PC-3 (cell line): ENCODE results near the gene TEP1. TPM values are rescaled to one million over a fixed set of nuclear protein-coding genes. Genes with fewer than 3 reads are reported as not detected.

ENCODE experiments used
- ATAC-seq: fragments of 200-7000 bp; cut with Tn5 transposase; 2 replicates; pipeline ENCODE4 v1.9.1; 2020; ENCODE audit warnings: mild to moderate bottlenecking, moderate library complexity
- BruUV-seq: library from RNA; stranded (reverse); fragments of 400-500 nt; replicated peaks from 2 replicates; lab custom pipeline; 2021; lab: Mats Ljungman, UMichigan
- CTCF ChIA-PET: fragments of 300-600 bp; sonication (Branson Sonifier 250); formaldehyde crosslinking; loops from one replicate; lab custom pipeline; 2022; ENCODE audit warnings: antibody characterized with exemption; lab: Charles Lee
- POLR2A ChIA-PET: fragments of 300-600 bp; sonication (Branson Sonifier 250); formaldehyde crosslinking; loops from one replicate; lab custom pipeline; 2022; ENCODE audit warnings: antibody characterized with exemption; ENCODE audit not compliant: unreplicated experiment; lab: Charles Lee
- DNase-seq: peaks from one replicate; pipeline ENCODE4 v3.0.0-alpha.2; 2015
- H2AFZ ChIP-seq: fragments of 300-600 bp; sonication (generic); 2 replicates; pipeline ENCODE4 v1.6.0; 2016; ENCODE audit warnings: antibody characterized with exemption, low read length
- H3F3A ChIP-seq: fragments of 300-600 bp; sonication (generic); one replicate; pipeline ENCODE4 v1.6.0; 2017; ENCODE audit warnings: antibody characterized with exemption, low read length, control low read depth, mild to moderate bottlenecking; ENCODE audit not compliant: unreplicated experiment
- H3K27ac ChIP-seq: fragments of 300-600 bp; sonication (generic); 2 replicates; pipeline ENCODE4 v1.5.1; 2016; ENCODE audit warnings: mild to moderate bottlenecking, low read length
- H3K27me3 ChIP-seq: fragments of 300-600 bp; sonication (generic); 2 replicates; pipeline ENCODE4 v1.6.1; 2016; ENCODE audit warnings: low read length, mixed read lengths
- H3K36me3 ChIP-seq: fragments of 300-600 bp; sonication (generic); 2 replicates; pipeline ENCODE4 v1.6.1; 2016; ENCODE audit warnings: low read depth, mixed run types, low read length, mixed read lengths
- H3K4me1 ChIP-seq: fragments of 300-600 bp; sonication (generic); 2 replicates; pipeline ENCODE4 v1.5.1; 2016; ENCODE audit warnings: low read length; ENCODE audit not compliant: insufficient read depth
- H3K4me2 ChIP-seq: fragments of 300-600 bp; sonication (generic); 2 replicates; pipeline ENCODE4 v1.6.0; 2016; ENCODE audit warnings: low read length
- H3K4me3 ChIP-seq: fragments of 300-600 bp; sonication (generic); 2 replicates; pipeline ENCODE4 v1.5.1; 2016; ENCODE audit warnings: mild to moderate bottlenecking, low read length, mixed read lengths
- H3K79me2 ChIP-seq: fragments of 300-600 bp; sonication (generic); 2 replicates; pipeline ENCODE4 v1.6.1; 2017; ENCODE audit warnings: low read length, mixed read lengths
- H3K9ac ChIP-seq: fragments of 300-600 bp; sonication (generic); 2 replicates; pipeline ENCODE4 v1.6.0; 2016; ENCODE audit warnings: mild to moderate bottlenecking, low read length
- H3K9me2 ChIP-seq: fragments of 300-600 bp; sonication (generic); replicated peaks from 2 replicates; pipeline ENCODE4 v1.6.1; 2016; ENCODE audit warnings: mixed run types, low read length, mixed read lengths
- H3K9me3 ChIP-seq: fragments of 300-600 bp; sonication (generic); 2 replicates; pipeline ENCODE4 v1.6.1; 2016; ENCODE audit warnings: low read length, mixed read lengths
- H4K20me1 ChIP-seq: fragments of 300-600 bp; sonication (generic); 2 replicates; pipeline ENCODE4 v1.6.1; 2016; ENCODE audit warnings: low read length, mixed read lengths
- CTCF ChIP-seq: fragments of 300-600 bp; sonication (generic); conservative IDR thresholded peaks from 2 replicates; pipeline ENCODE4 v1.5.1; 2017; ENCODE audit warnings: antibody characterized with exemption, low read depth, mild to moderate bottlenecking, low read length
- EZH2 ChIP-seq: fragments of 300-600 bp; sonication (generic); IDR thresholded peaks from one replicate; pipeline ENCODE4 v1.6.1; 2017; ENCODE audit warnings: antibody characterized with exemption, mild to moderate bottlenecking, low read length; ENCODE audit not compliant: unreplicated experiment
- EZH2phosphoT487 ChIP-seq: fragments of 300-600 bp; sonication (generic); IDR thresholded peaks from 2 replicates; pipeline ENCODE4 v1.6.1; 2018; ENCODE audit warnings: mild to moderate bottlenecking, antibody characterized with exemption, low read length, borderline replicate concordance
- intact Hi-C: fragments of 100-400 bp; cut with micrococcal nuclease; formaldehyde crosslinking; loops from 2 replicates; pipeline ENCODE4 v1.9.0; 2023
- total RNA-seq: library from RNA; depleted of rRNA; stranded (reverse); fragments of >200 nt; gene quantifications from 2 replicates; pipeline ENCODE4 v1.2.3, GENCODE V29; 2014

TEP1 gene
- total RNA-seq, 1 experiment from 2014 or later = 8.9 TPM

- Histone ChIP-seq H2AFZ (no peak overlapping the region), H3F3A (no peaks in the 10 kb centered on the region), H3K9ac (no peak overlapping the region), H3K9me2 (no peaks in the 10 kb centered on the region), H3K4me2 (no peak overlapping the region), H3K9me3 (no peaks in the 10 kb centered on the region), H3K27ac (no peak overlapping the region), H3K4me3 (no peak overlapping the region), H4K20me1 (no peaks in the 10 kb centered on the region), H3K4me1 (peaks cover 5% of the 10 kb centered on the region; the same call in 1 of the 2 replicates), H3K27me3 (no peaks in the 10 kb centered on the region), H3K79me2 (no peaks in the 10 kb centered on the region), H3K36me3 (no peaks in the 10 kb centered on the region)
- POLR2A ChIA-PET = no interaction called here
- no TSS peak for BruUV-seq
- ATAC-seq = no peak
- intact Hi-C loops = no loop called here
- CTCF ChIA-PET = no interaction called here
- no peak for TF ChIP-seq EZH2
- peak; percentile 25 for DNase-seq
Observed at GRCh38 chr14:20428802-20429201, 15.5 kb upstream of the TEP1 start.

DNA sequence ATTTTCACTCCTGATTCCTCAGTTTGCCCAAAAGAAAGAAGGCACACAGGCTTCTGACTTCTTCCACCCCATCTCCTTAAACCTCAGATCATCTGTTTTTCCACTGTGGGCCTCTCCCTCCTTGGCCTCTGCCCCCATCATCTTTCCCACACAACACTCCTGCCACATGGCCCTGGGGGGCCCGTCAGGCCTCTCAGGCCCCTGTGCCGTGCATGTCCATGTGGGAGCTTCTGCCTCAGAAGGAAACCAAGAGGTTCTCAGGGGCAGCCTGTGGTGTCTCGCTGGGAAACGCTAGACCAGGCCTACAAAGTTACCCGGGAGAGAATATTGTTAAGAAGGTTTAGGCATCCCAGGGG is 14.7 kb upstream of the TEP1 start:
- Histone ChIP-seq H3F3A (no peaks in the 10 kb centered on the region), H3K27ac (no peak overlapping the region), H3K36me3 (no peaks in the 10 kb centered on the region), H2AFZ (no peak overlapping the region), H3K9ac (no peak overlapping the region), H3K9me3 (no peaks in the 10 kb centered on the region), H3K4me2 (no peak overlapping the region), H3K9me2 (no peaks in the 10 kb centered on the region), H3K4me3 (no peak overlapping the region), H3K4me1 (peaks cover 5% of the 10 kb centered on the region; the same call in 1 of the 2 replicates), H4K20me1 (no peaks in the 10 kb centered on the region), H3K27me3 (no peaks in the 10 kb centered on the region), H3K79me2 (no peaks in the 10 kb centered on the region)
- TF ChIP-seq EZH2phosphoT487 = no peak
- no peak for TF ChIP-seq EZH2
- no peak for TF ChIP-seq CTCF
- no TSS peak for BruUV-seq
- intact Hi-C loops = no loop called here
- CTCF ChIA-PET = no interaction called here
- ATAC-seq = no peak
- DNase-seq = no peak
- POLR2A ChIA-PET = no interaction called here

DNA sequence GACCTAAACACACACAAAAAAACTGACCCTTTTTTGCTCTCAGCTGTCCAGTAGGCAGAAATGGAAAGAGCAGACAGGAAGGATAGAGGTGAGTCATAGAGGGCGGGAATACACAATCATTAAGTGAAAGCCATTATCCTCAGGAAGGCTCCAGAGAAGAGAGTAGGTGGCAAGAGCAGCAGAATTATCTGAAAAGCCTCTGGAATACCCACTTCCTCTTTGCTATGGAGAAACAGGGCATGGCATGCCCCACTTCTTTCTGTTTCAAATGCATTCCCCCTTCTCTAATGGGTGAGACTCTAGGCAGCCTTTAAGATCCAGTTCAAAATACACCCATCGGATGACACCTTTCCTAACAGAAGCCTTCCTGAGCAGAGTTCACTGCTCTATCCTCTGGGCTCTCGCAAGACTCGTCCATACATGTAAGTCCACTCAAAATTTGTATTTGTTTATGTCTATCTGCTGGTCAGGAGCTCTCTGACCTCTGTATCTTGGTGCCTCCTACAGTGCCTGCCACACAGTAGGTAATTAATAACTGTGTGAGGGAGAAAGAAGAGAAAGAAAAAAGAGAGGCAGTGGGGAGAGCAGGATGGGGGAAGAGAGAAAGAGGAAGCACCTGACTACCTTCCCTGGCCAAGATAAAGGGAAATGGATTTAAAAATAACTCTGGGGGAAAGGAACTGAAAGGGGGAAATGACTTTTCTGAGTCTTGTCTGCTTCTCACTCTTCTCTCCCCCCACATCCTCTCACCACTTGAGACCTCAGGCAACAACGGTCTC is 14.1 kb upstream of the TEP1 start:
- POLR2A ChIA-PET = no interaction called here

More for the DNA sequence above, 14.1 kb upstream of the TEP1 start:
- no peaks in the 10 kb centered on the region for H3K9me3 ChIP-seq
- no peaks in the 10 kb centered on the region for H3F3A ChIP-seq
- H3K9ac ChIP-seq = no peak overlapping the region
- peaks cover 5% of the 10 kb centered on the region; the same call in 1 of the 2 replicates for H3K4me1 ChIP-seq
- H2AFZ ChIP-seq = peak overlapping the region; percentile 33; the same call in 1 of the 2 replicates
- intact Hi-C loops = no loop called here
- TF ChIP-seq EZH2 = no peak
- TF ChIP-seq CTCF = no peak
- TF ChIP-seq EZH2phosphoT487 = no peak
- H3K4me3 ChIP-seq = no peak overlapping the region
- no peaks in the 10 kb centered on the region for H3K9me2 ChIP-seq
- no peaks in the 10 kb centered on the region for H3K79me2 ChIP-seq
- no peak overlapping the region for H3K4me2 ChIP-seq
- H3K27ac ChIP-seq = no peak overlapping the region
- no peaks in the 10 kb centered on the region for H3K27me3 ChIP-seq
- CTCF ChIA-PET = interaction anchor here (0.6 kb wide), 1 partner anchor 76 kb away, joined by 4 read pairs; no protein-coding TSS in a partner anchor
- ATAC-seq (peak; percentile 96), DNase-seq (peak; percentile 61)
- H4K20me1 ChIP-seq = no peaks in the 10 kb centered on the region
- no peaks in the 10 kb centered on the region for H3K36me3 ChIP-seq
- no TSS peak for BruUV-seq
